Epithelial cell of esophagus (primary cell): ENCODE measurements around the gene CASQ2.

Experiments
- DNase-seq: peaks from one replicate; pipeline ENCODE4 v3.0.0; 2010; ENCODE audit warnings: low read depth
- H3K4me3 ChIP-seq: 2 replicates; pipeline ENCODE4 v1.5.1; 2011; ENCODE audit warnings: mild to moderate bottlenecking, low read length, control low read depth
- TF ChIP-seq, protein P1 (sequence below): IDR thresholded peaks from 2 replicates; pipeline ENCODE4 v1.5.1; 2011; ENCODE audit warnings: low read depth, mild to moderate bottlenecking, low read length, control low read depth, inconsistent platforms; ENCODE audit not compliant: insufficient read depth; ENCODE audit errors: missing control alignments

Gene CASQ2

DNA sequence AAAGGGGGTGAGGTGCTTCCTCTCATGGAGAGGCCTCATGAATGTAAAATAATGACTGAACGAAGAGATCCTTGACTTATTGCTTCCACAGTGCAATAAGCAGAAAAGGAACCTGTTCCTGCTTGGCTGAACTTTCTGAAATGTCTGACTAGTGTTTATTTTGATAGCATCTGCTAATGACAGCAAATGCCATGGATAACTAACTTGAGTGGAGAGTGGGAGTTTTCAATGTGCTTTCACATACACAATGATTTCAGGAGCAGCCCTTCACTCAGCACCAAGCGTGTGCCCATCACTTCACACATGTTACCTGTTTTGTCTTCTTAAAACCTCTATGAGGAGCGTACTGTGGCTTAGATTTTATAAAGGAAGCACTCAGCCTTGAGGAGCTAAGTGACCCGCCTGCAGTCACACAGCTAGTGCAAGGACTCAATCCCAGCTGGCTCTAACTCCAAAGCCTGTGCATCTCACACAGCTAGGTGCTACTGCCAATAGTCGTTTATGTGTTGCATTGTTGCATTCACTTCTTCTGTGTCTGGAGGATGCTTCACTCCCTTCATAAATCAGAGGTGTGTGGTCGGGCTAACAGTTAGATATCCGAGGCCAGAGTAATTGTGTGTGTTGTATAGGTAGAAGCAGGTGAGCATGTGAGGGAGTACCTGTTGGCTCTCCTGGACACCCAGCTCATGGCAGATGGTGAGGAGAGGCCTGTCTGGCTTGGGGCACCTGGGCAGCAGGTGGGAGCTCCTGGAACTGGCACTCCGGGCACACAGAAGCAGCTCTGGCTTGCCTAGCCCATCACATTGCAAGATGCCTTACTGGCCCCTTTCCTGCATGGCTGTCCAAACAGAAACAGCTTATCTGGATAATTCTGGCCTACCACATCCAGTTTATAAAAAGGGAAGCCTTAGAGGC is 12.8 kb downstream of the CASQ2 start:
- TF ChIP-seq, protein P1, sequence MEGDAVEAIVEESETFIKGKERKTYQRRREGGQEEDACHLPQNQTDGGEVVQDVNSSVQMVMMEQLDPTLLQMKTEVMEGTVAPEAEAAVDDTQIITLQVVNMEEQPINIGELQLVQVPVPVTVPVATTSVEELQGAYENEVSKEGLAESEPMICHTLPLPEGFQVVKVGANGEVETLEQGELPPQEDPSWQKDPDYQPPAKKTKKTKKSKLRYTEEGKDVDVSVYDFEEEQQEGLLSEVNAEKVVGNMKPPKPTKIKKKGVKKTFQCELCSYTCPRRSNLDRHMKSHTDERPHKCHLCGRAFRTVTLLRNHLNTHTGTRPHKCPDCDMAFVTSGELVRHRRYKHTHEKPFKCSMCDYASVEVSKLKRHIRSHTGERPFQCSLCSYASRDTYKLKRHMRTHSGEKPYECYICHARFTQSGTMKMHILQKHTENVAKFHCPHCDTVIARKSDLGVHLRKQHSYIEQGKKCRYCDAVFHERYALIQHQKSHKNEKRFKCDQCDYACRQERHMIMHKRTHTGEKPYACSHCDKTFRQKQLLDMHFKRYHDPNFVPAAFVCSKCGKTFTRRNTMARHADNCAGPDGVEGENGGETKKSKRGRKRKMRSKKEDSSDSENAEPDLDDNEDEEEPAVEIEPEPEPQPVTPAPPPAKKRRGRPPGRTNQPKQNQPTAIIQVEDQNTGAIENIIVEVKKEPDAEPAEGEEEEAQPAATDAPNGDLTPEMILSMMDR, result no peak
- no peak for DNase-seq
- H3K4me3 ChIP-seq, result no peak overlapping the region

DNA sequence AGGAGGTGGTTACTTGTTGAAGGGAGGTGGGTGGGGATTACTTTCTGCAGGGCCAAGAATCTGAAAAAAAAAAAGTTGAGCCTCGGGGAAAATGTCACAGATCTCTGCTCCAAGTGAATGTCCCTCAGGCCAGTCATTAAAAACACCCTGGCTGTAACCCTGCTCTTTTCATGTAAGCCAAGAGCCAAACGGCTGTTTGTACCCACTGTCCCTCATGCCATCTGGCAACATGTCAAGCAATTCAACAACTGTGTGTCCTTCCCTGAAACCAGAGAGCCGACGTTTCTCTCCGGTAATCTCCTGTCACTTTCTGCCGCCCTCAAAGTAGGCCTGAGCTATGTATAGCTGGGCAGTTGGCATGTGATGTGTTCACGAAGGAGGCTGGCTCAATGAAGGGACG is 14.7 kb downstream of the CASQ2 start:
- TF ChIP-seq, protein P1, result no peak
- no peak overlapping the region for H3K4me3 ChIP-seq
- no peak for DNase-seq

DNA sequence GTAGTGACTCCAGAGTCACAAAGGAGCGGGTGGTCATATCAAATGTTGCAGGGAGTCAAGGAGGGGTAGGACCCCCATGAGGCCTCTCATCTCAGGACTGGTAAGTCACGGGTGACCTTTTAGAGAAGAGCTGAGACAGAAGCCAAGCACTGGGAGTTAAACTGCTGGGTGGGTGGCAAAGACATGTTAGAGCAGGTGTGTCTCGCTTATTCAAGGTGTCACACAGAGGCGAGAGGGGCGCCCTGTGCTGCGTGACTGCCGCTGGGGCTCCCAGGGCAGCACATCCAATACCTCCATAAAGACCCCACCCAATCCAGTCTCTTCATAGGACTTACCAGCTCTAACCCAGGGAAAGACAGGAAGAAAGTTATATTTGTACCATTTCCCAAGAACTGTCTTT is 15.2 kb downstream of the CASQ2 start:
- H3K4me3 ChIP-seq, result no peak overlapping the region
- TF ChIP-seq, protein P1, result no peak
- DNase-seq, result no peak

DNA sequence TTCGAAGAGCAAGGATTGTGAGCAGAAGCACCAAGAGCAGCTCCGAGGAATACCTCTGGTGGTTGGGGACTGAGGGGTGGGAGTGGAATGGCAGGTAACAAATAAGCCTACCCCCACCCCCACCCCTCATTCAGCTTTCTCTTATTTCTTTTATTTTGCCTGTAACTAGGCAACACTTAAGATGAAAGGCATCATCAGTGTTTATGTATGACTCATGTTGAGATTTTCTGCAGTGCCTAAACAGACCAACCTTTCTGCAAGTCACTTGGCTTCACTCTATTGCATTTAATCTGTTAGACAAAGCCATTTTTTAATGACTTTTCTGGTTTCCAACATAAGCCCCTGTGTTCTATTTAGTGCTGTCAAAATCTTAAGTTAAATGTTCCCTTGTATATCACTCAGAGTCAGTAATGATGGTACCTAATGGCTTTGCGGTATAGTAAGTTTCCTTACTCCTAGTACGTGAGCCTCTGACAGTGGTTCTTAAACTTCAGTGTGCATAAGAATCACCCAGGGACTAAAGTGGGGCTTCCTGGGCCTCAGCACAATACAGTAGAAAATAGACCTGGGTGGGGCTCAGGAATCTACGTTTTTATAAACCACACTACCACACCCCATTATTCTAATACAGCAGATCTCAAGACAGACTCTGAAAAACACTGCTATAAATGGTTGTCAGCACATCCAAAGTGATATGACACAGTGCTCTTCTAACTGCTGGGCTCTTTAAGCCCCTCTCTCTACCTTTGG is 19.9 kb downstream of the CASQ2 start:
- TF ChIP-seq, protein P1, result no peak
- H3K4me3 ChIP-seq, result no peak overlapping the region
- DNase-seq, result peak; percentile 74

DNA sequence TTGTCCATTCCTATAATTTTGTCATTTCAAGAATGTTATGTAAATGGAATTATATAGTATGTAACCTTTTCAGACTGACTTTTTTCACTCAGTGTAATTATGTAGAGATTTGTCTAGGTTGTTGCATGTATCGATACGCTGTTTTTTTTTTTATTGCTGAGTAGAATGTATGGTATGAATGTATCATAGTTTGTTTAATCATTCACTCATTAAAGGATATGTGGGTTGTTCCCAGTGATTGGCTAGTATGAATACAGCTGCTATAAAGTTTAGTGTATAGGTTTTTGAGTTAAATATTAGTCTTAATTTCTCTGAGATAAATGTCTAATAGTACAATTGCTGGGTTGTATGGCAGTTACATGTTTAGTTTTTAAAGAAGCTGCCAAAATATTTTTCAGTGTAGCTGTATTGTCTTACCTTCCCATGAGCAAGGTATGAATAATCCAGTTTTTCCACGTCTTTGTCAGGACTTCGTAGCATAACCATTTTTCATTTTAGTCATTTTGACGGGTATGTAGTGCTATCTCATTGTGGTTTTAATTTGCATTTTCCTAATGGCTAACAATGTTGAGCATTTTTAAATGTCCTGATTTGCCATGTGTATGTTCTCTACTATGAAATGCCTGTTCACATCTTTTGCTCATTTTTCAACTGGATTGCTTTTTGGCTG is 22.4 kb downstream of the CASQ2 start:
- TF ChIP-seq, protein P1, result no peak
- no peak overlapping the region for H3K4me3 ChIP-seq
- peak; percentile 80 for DNase-seq

DNA sequence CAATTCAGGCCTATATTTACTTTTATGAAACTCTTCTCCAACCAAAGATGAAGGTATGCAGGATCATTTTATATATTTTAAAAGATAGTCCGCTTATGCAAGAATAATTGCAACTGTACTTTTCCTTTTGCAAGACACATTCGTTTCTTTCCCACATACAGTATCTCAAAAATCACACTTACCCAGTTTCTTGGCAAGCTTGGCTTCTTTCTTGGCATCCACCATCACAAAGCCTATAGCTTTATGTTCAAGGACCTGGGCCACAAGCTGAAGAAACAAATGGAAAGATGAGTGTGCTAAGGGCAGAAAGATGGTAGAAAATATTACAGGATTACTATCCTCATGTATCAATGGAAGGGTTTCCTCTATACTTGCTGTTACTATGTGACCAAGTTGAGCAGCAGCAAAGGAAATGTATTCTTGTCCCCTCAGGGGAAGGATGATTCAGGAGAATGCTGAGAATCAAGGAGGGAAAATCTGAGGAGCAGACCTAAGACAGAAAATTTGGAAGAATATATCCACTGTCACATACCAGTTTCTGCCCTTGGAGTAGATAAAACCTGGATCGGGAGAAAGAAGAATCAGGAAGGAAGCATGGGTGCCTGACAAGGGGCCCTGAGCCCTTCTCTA is 23.8 kb downstream of the CASQ2 start:
- no peak overlapping the region for H3K4me3 ChIP-seq
- TF ChIP-seq, protein P1, result no peak
- DNase-seq, result peak; percentile 45
